ENCODE data around the gene PHRF1.

Gene PHRF1

GRCh38 chr11:596374-596773, 20.1 kb downstream of the PHRF1 start:
- no peak for DNase-seq (ENCODE audit: low read depth in 2 of 2)

GRCh38 chr11:597166-597725, 21.0 kb downstream of the PHRF1 start:
- DNase-seq (ENCODE audit: low read depth in 2 of 2), result no peak

- no peak for DNase-seq (ENCODE audit: low read depth in 2 of 2)
Measured at GRCh38 chr11:598005-598680, 21.9 kb downstream of the PHRF1 start.

- no peak for DNase-seq (ENCODE audit: low read depth in 2 of 2)
Measured at GRCh38 chr11:601573-602245, 25.4 kb downstream of the PHRF1 start.

- no peak for DNase-seq (ENCODE audit: low read depth in 2 of 2)
Measured at GRCh38 chr11:603154-603553, 26.9 kb downstream of the PHRF1 start.

- no peak for DNase-seq (ENCODE audit: low read depth in 2 of 2)
Measured at GRCh38 chr11:605286-606129, 29.2 kb downstream of the PHRF1 start.

- no peak for DNase-seq (ENCODE audit: low read depth in 2 of 2)
Measured at GRCh38 chr11:606245-606644, 30.0 kb downstream of the PHRF1 start.

- DNase-seq (ENCODE audit: low read depth in 2 of 2), result no peak
Measured at GRCh38 chr11:607020-607780, 30.9 kb downstream of the PHRF1 start.

GRCh38 chr11:607971-608659, 31.8 kb downstream of the PHRF1 start:
- no peak for DNase-seq (ENCODE audit: low read depth in 2 of 2)

GRCh38 chr11:608791-609251, 32.6 kb downstream of the PHRF1 start:
- DNase-seq (ENCODE audit: low read depth in 2 of 2), result no peak

GRCh38 chr11:609341-609811, 33.1 kb downstream of the PHRF1 start:
- no peak for DNase-seq (ENCODE audit: low read depth in 2 of 2)

- DNase-seq (ENCODE audit: low read depth in 2 of 2), result no peak
Measured at GRCh38 chr11:610146-610801, 34.0 kb downstream of the PHRF1 start.

- DNase-seq (ENCODE audit: low read depth in 2 of 2), result no peak
Measured at GRCh38 chr11:611001-611996, 35.0 kb downstream of the PHRF1 start.

- no peak for DNase-seq (ENCODE audit: low read depth in 2 of 2)
Measured at GRCh38 chr11:612201-612960, 36.1 kb downstream of the PHRF1 start.

- no peak for DNase-seq (ENCODE audit: low read depth in 2 of 2)
Measured at GRCh38 chr11:612961-613300, 36.7 kb downstream of the PHRF1 start.

GRCh38 chr11:613369-613968, 37.2 kb downstream of the PHRF1 start:
- DNase-seq (ENCODE audit: low read depth in 2 of 2), result peak; percentile 70 to 76

- no peak for DNase-seq (ENCODE audit: low read depth in 2 of 2)
Measured at GRCh38 chr11:614021-614622, 37.9 kb downstream of the PHRF1 start.

Measured in stimulated activated CD8-positive, alpha-beta memory T cell treated with anti-CD3 and anti-CD28 coated beads, Interleukin-7, amount 100 ng/mL, for 4 hours (primary cell).